ENCODE data around the gene BICD1. TPM values are rescaled to one million over a fixed set of nuclear protein-coding genes. Genes with fewer than 3 reads are reported as not detected.
A peak's percentile ranks its signal among the peaks of the same experiment; 100 is the strongest.

The BICD1 gene
- 93.1 and 93.5 TPM in 2 replicates for total RNA-seq
- 15.7 TPM for total RNA-seq (2013)
- polyA plus RNA-seq = 14.5 and 15.2 TPM in 2 replicates
- 17.3 and 27.0 TPM in 2 replicates for polyA minus RNA-seq

GRCh38 chr12:32106517-32107358 lies at the start of gene BICD1:
Gene BICD1 (plus strand): TSS chr12:32106847. CDS start chr12:32107332, 485 bp downstream.
- intact Hi-C loops (cut with micrococcal nuclease) = loop anchor here (1.0 to 5.0 kb wide), 2 partner anchors 33 to 419 kb away; no protein-coding TSS in a partner anchor
- Histone ChIP-seq H3K9ac (ENCODE audit: low read length) (peak within 1 kb of the TSS; percentile 85), H3K4me2 (replicated peaks; ENCODE audit: low read depth, low read length, poor library complexity, severe bottlenecking) (peak within 1 kb of the TSS; percentile 85), H3K27me3 (replicated peaks in 1 of 4; ENCODE audit: control extremely low read depth in 1 of 4, control insufficient read depth in 3 of 4, insufficient read depth in 4 of 4, low read length in 3 of 4) (no peaks in the 10 kb centered on the region), H3K4me3 (ENCODE audit: control extremely low read depth in 1 of 5, extremely low read depth in 1 of 5, insufficient read depth in 1 of 5, low read depth in 2 of 5, low read length in 4 of 5) (peak within 1 kb of the TSS; percentile 43 to 95 (median 80)), H4K20me1 (ENCODE audit: control insufficient read depth, insufficient read depth, low read length, poor library complexity, severe bottlenecking) (no peaks in the 10 kb centered on the region), H3K9me3 (ENCODE audit: control extremely low read depth in 1 of 3, control insufficient read depth in 2 of 3, insufficient read depth in 1 of 3, low read length in 2 of 3) (no peaks in the 10 kb centered on the region), H3K79me2 (ENCODE audit: control insufficient read depth, insufficient read depth, low read length) (peaks cover 34% of the 10 kb centered on the region), H3K36me3 (replicated peaks in 1 of 2; ENCODE audit: control extremely low read depth in 1 of 2, control insufficient read depth in 1 of 2, extremely low read depth in 1 of 2, insufficient read depth in 2 of 2, low read length in 1 of 2) (no peaks in the 10 kb centered on the region), H3K27ac (ENCODE audit: low read length in 2 of 2) (peak within 1 kb of the TSS; percentile 15 to 86), H3K4me1 (ENCODE audit: control insufficient read depth in 2 of 2, insufficient read depth in 2 of 2, low read length in 2 of 2) (peaks cover 19 to 20% of the 10 kb centered on the region in 2 donors), H2AFZ (ENCODE audit: insufficient read depth, low read depth, low read length, poor library complexity, severe bottlenecking) (peak within 1 kb of the TSS; percentile 98)
- H3K4me1 Mint-ChIP-seq = peaks cover 30% of the 10 kb centered on the region
- TF ChIP-seq CTCF (IDR thresholded peaks at IDR 0.05) = peak; percentile 23
- no peak for TF ChIP-seq EZH2 (IDR thresholded peaks at IDR 0.05; ENCODE audit: borderline replicate concordance, insufficient read depth, low read depth, low read length, poor library complexity, severe bottlenecking)
- no peaks in the 10 kb centered on the region for H3K9me3 Mint-ChIP-seq (ENCODE audit: insufficient read depth)
- H3K27ac Mint-ChIP-seq = peak within 1 kb of the TSS; percentile 97
- DNase-seq (peak; percentile 80), ATAC-seq (ENCODE audit: low read depth) (peak; percentile 82)
- ChIA-PET POLR2A (interaction anchor here (0.7 to 1.5 kb wide), 4 partner anchors 31 to 290 kb away, joined by 3 to 8 read pairs (median 4); no protein-coding TSS in a partner anchor), CTCF (interaction anchor here (0.7 to 2.0 kb wide), 14 partner anchors 11 to 453 kb away, joined by 3 to 12 read pairs (median 4); no protein-coding TSS in a partner anchor)
- no peaks in the 10 kb centered on the region for H3K27me3 Mint-ChIP-seq
- under 1% methylated on average over 90 of the region's 96 CpGs for WGBS (ENCODE audit: insufficient coverage)
- H3K4me3 Mint-ChIP-seq = peak within 1 kb of the TSS; percentile 93
